Brain pericyte (primary cell): ENCODE measurements around the gene ICAM2.
"Not testable (repeated sequence)": the region's sequence is repeated elsewhere in the genome, so short reads cannot be mapped to it uniquely, and the experiment has no call there.

Experiments used
- DNase-seq: peaks from one replicate; pipeline ENCODE4 v3.0.0-alpha.2; 2012; ENCODE audit warnings: low read depth, low spot score

The ICAM2 gene

GRCh38 chr17:63997341-63998048, 22.9 kb downstream of the ICAM2 start:
- DNase-seq = no peak

GRCh38 chr17:63996430-63997182, 23.8 kb downstream of the ICAM2 start:
- no peak for DNase-seq

GRCh38 chr17:63995626-63996025, 24.8 kb downstream of the ICAM2 start:
- no peak for DNase-seq

GRCh38 chr17:63993368-63993985, 27.0 kb downstream of the ICAM2 start:
- DNase-seq = no peak

GRCh38 chr17:63991611-63992010, 28.8 kb downstream of the ICAM2 start:
- no peak for DNase-seq

GRCh38 chr17:63989622-63990345, 30.6 kb downstream of the ICAM2 start:
- no peak for DNase-seq

GRCh38 chr17:63988741-63989621, 31.5 kb downstream of the ICAM2 start:
- no peak for DNase-seq

GRCh38 chr17:63988127-63988478, 32.3 kb downstream of the ICAM2 start:
- DNase-seq = no peak

GRCh38 chr17:63987221-63988126, 33.0 kb downstream of the ICAM2 start:
- DNase-seq = no peak

GRCh38 chr17:63986821-63987220, 33.6 kb downstream of the ICAM2 start:
- no peak for DNase-seq

GRCh38 chr17:63985387-63986140, 34.9 kb downstream of the ICAM2 start:
- DNase-seq = no peak

- DNase-seq = peak; percentile 42
Observed at GRCh38 chr17:63984651-63985386, 35.6 kb downstream of the ICAM2 start.

- DNase-seq = no peak
Observed at GRCh38 chr17:63984236-63984635, 36.2 kb downstream of the ICAM2 start.

- DNase-seq = no peak
Observed at GRCh38 chr17:63983320-63983719, 37.1 kb downstream of the ICAM2 start.

- not testable (repeated sequence) for DNase-seq
Observed at GRCh38 chr17:63982641-63983040, 37.8 kb downstream of the ICAM2 start.

- DNase-seq = no peak
Observed at GRCh38 chr17:63978272-63979200, 41.9 kb downstream of the ICAM2 start.

GRCh38 chr17:63976702-63977101, 43.7 kb downstream of the ICAM2 start:
- DNase-seq = no peak
